Measurements from ENCODE around the gene CUZD1.
"Not testable (repeated sequence)": the region's sequence is repeated elsewhere in the genome, so short reads cannot be mapped to it uniquely, and the experiment has no call there.

CUZD1 gene

GRCh38 chr10:122878799-122879338 lies 33.2 kb upstream of the CUZD1 start:
- TF ChIP-seq, protein P1, sequence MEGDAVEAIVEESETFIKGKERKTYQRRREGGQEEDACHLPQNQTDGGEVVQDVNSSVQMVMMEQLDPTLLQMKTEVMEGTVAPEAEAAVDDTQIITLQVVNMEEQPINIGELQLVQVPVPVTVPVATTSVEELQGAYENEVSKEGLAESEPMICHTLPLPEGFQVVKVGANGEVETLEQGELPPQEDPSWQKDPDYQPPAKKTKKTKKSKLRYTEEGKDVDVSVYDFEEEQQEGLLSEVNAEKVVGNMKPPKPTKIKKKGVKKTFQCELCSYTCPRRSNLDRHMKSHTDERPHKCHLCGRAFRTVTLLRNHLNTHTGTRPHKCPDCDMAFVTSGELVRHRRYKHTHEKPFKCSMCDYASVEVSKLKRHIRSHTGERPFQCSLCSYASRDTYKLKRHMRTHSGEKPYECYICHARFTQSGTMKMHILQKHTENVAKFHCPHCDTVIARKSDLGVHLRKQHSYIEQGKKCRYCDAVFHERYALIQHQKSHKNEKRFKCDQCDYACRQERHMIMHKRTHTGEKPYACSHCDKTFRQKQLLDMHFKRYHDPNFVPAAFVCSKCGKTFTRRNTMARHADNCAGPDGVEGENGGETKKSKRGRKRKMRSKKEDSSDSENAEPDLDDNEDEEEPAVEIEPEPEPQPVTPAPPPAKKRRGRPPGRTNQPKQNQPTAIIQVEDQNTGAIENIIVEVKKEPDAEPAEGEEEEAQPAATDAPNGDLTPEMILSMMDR (IDR thresholded peaks at IDR 0.05; ENCODE audit: extremely low read depth, insufficient read depth, missing control alignments), result no peak

DNA sequence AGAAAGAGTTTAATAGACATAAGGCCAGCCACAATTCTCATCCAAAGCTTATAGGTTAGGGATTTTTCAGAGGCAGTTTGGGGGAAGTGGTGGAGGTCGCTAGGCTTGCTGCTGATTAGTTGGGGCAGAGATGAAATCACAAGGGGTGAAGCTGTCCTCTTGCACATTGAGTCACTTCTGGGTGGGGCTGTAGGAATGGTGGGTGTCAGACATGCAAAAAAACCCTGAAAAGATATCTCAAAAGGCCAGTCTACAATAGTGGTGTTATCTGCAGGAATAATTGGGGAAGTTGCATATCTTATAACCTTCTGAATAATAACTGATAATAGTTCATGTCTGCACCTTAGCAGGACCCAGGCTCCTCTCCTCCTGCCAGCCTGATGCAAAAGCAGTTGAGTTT lies 31.6 kb upstream of the CUZD1 start:
- TF ChIP-seq, protein P1 (IDR thresholded peaks at IDR 0.05; ENCODE audit: extremely low read depth, insufficient read depth, missing control alignments), result no peak
- DNase-seq (ENCODE audit: low spot score), result no peak
- in situ Hi-C loops (cut with MboI; ENCODE audit: low pct_unique_long_range_greater_than_20kb, low sequenced_read_pairs, unreplicated experiment), result no loop called here

More at GRCh38 chr10:122878799-122879338, 33.2 kb upstream of the CUZD1 start:
- in situ Hi-C loops (cut with MboI; ENCODE audit: low pct_unique_long_range_greater_than_20kb, low sequenced_read_pairs, unreplicated experiment), result no loop called here
- peak; percentile 5 for DNase-seq (ENCODE audit: low spot score)

GRCh38 chr10:122876467-122876855 lies 30.8 kb upstream of the CUZD1 start:
- TF ChIP-seq, protein P1 (IDR thresholded peaks at IDR 0.05; ENCODE audit: extremely low read depth, insufficient read depth, missing control alignments), result no peak
- no peak for DNase-seq (ENCODE audit: low spot score)
- in situ Hi-C loops (cut with MboI; ENCODE audit: low pct_unique_long_range_greater_than_20kb, low sequenced_read_pairs, unreplicated experiment), result no loop called here

- no peak for DNase-seq (ENCODE audit: low spot score)
- TF ChIP-seq, protein P1 (IDR thresholded peaks at IDR 0.05; ENCODE audit: extremely low read depth, insufficient read depth, missing control alignments), result no peak
- in situ Hi-C loops (cut with MboI; ENCODE audit: low pct_unique_long_range_greater_than_20kb, low sequenced_read_pairs, unreplicated experiment), result no loop called here
Measured at GRCh38 chr10:122875843-122876466, 30.3 kb upstream of the CUZD1 start.

DNA sequence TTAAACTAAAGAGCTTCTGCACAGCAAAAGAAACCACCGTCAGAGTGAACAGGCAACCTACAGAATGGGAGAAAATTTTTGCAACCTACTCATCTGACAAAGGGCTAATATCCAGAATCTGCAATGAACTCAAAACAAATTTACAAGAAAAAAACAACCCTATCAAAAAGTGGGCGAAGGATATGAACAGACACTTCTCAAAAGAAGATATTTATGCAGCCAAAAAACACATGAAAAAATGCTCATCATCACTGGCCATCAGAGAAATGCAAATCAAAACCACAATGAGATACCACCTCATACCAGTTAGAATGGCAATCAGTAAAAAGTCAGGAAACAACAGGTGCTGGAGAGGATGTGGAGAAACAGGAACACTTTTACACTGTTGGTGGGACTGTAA lies 26.3 kb upstream of the CUZD1 start:
- DNase-seq (ENCODE audit: low spot score); in situ Hi-C loops (cut with MboI; ENCODE audit: low pct_unique_long_range_greater_than_20kb, low sequenced_read_pairs, unreplicated experiment): not testable (repeated sequence)

DNA sequence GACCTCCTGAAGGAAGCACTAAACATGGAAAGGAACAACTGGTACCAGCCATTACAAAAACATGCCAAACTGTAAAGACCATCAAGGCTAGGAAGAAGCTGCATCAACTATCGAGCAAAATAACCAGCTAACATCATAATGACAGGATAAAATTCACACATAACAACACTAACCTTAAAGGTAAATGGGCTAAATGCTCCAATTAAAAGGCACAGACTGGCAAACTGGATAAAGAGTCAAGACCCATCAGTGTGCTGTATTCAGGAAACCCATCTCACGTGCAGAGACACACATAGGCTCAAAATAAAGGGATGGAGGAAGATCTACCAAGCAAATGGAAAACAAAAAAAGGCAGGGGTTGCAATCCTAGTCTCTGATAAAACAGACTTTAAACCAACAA lies 23.1 kb upstream of the CUZD1 start:
- in situ Hi-C loops (cut with MboI; ENCODE audit: low pct_unique_long_range_greater_than_20kb, low sequenced_read_pairs, unreplicated experiment); DNase-seq (ENCODE audit: low spot score): not testable (repeated sequence)

- in situ Hi-C loops (cut with MboI; ENCODE audit: low pct_unique_long_range_greater_than_20kb, low sequenced_read_pairs, unreplicated experiment); DNase-seq (ENCODE audit: low spot score): not testable (repeated sequence)
Measured at GRCh38 chr10:122866757-122867482, 21.3 kb upstream of the CUZD1 start.

DNA sequence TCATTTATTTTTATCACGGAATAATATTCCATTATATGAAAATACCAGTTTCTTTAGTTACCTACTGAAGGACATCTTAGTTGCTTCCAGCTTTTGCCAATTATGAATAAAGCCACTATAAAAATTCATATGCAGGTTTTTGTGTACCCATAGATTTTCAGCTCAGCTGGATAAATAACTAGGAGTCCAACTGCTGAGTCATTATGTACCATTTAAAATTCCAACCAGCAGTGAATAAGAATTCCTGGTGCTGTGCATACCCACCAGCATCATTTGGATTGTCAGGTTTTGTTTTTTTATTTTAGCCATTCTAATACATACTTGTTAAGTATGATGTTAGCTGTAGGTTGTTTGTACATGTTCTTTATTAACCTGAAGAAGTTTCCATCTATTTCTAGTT lies 19.2 kb upstream of the CUZD1 start:
- in situ Hi-C loops (cut with MboI; ENCODE audit: low pct_unique_long_range_greater_than_20kb, low sequenced_read_pairs, unreplicated experiment), result no loop called here
- TF ChIP-seq, protein P1 (IDR thresholded peaks at IDR 0.05; ENCODE audit: extremely low read depth, insufficient read depth, missing control alignments), result no peak
- DNase-seq (ENCODE audit: low spot score), result no peak

Data from GM13977 (cell line).